ENCODE results near the gene RCAN3.
"Not testable (repeated sequence)": the region's sequence is repeated elsewhere in the genome, so short reads cannot be mapped to it uniquely, and the experiment has no call there.

GRCh38 chr1:24515671-24516209 is 13.1 kb downstream of the RCAN3 start:
- TF ChIP-seq EZH2 (IDR thresholded peaks at IDR 0.05; ENCODE audit: low read length, unreplicated experiment): not testable (repeated sequence)
- TF ChIP-seq, protein P1, sequence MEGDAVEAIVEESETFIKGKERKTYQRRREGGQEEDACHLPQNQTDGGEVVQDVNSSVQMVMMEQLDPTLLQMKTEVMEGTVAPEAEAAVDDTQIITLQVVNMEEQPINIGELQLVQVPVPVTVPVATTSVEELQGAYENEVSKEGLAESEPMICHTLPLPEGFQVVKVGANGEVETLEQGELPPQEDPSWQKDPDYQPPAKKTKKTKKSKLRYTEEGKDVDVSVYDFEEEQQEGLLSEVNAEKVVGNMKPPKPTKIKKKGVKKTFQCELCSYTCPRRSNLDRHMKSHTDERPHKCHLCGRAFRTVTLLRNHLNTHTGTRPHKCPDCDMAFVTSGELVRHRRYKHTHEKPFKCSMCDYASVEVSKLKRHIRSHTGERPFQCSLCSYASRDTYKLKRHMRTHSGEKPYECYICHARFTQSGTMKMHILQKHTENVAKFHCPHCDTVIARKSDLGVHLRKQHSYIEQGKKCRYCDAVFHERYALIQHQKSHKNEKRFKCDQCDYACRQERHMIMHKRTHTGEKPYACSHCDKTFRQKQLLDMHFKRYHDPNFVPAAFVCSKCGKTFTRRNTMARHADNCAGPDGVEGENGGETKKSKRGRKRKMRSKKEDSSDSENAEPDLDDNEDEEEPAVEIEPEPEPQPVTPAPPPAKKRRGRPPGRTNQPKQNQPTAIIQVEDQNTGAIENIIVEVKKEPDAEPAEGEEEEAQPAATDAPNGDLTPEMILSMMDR (conservative IDR thresholded peaks at IDR 0.05; ENCODE audit: low read depth, low read length): not testable (repeated sequence)

Data from PC-3 (cell line).